Eye (tissue), 1 donor: Measurements from ENCODE around the gene IFT57.
A peak's percentile ranks its signal among the peaks of the same experiment; 100 is the strongest.

Source experiments
- DNase-seq: peaks from one replicate; pipeline ENCODE4 v3.0.0-alpha.2; 2015

Gene IFT57

GRCh38 chr3:108123326-108123725, 98.9 kb downstream of the IFT57 start:
- DNase-seq: no peak

GRCh38 chr3:108122276-108122675, 99.9 kb downstream of the IFT57 start:
- DNase-seq: peak; percentile 37

GRCh38 chr3:108119398-108120104, 102.7 kb downstream of the IFT57 start:
- no peak for DNase-seq

GRCh38 chr3:108118038-108118768, 104.0 kb downstream of the IFT57 start:
- no peak for DNase-seq

- DNase-seq: no peak
Observed at GRCh38 chr3:108117241-108117775, 104.9 kb downstream of the IFT57 start.

GRCh38 chr3:108114423-108115065, 107.7 kb downstream of the IFT57 start:
- DNase-seq: peak; percentile 20

- no peak for DNase-seq
Observed at GRCh38 chr3:108113975-108114374, 108.2 kb downstream of the IFT57 start.

GRCh38 chr3:108110934-108111333, 111.3 kb downstream of the IFT57 start:
- no peak for DNase-seq
